Pancreas (tissue), 10 donors: ENCODE data around the gene TSPAN13. TPM values are rescaled to one million over a fixed set of nuclear protein-coding genes. Genes with fewer than 3 reads are reported as not detected.

ENCODE experiments used
- ATAC-seq, 4 donors: fragments of 200-7000 bp; cut with Tn5 transposase; one replicate each; pipeline versions ENCODE4 v1.8.0 to v1.9.1; 2020; ENCODE audit warnings: mild to moderate bottlenecking in 4 of 4, moderate library complexity in 4 of 4
- DNase-seq, 6 donors: peaks; one replicate each; pipeline ENCODE4 v3.0.0-alpha.2; 2020
- FAIRE-seq: peaks from 2 replicates; lab custom pipeline; 2012; peaks lifted over from hg19 to GRCh38; lab: Jason Lieb, UNC
- H3K27ac ChIP-seq, 4 donors: fragments of 200-600 bp; sonication (generic); 1 replicate in 3 of 4; 2 replicates in 1 of 4; pipeline versions ENCODE4 v1.5.0 to v1.8.0; 2020
- H3K27me3 ChIP-seq, 4 donors: fragments of 200-600 bp; one replicate each; pipeline ENCODE4 v1.8.0; 2021
- H3K36me3 ChIP-seq, 3 donors: fragments of 200-600 bp; sonication (generic) in 1 of 3; one replicate each; pipeline versions ENCODE4 v1.5.0 to v1.8.0; 2020 to 2021
- H3K4me1 ChIP-seq, 3 donors: fragments of 200-600 bp; one replicate each; pipeline ENCODE4 v1.8.0; 2021
- H3K4me3 ChIP-seq, 4 donors: fragments of 200-600 bp; sonication (generic) in 2 of 4; one replicate each; pipeline versions ENCODE4 v1.5.0 to v1.8.0; 2020 to 2021
- H3K9me3 ChIP-seq, 4 donors: fragments of 200-600 bp; one replicate each; pipeline ENCODE4 v1.8.0; 2021
- CTCF ChIP-seq, 4 donors: fragments of 200-600 bp; sonication (generic) in 3 of 4; IDR thresholded peaks; one replicate each; pipeline versions ENCODE4 v1.5.0 to v1.8.0; 2021; ENCODE audit warnings: antibody characterized with exemption in 4 of 4
- WGBS, 2 donors: extraction: QIAGEN DNeasy Blood & Tissue Kit; methylation state at CpG; one replicate each; pipeline ENCODE4 v1.1.7; 2013; 5-methylcytosine and 5-hydroxymethylcytosine counted together
- intact Hi-C, 3 donors: fragments of 100-400 bp; cut with DNase I; formaldehyde crosslinking; loops; one replicate each; pipeline versions ENCODE4 v1.11.1 to v1.14.2; 2022
- polyA plus RNA-seq, 2 donors: library from polyadenylated mRNA; stranded (reverse); fragments of 200-250 nt; gene quantifications; one replicate each; pipeline ENCODE4 v1.2.3, GENCODE V29; 2013
- total RNA-seq, 6 donors: library from RNA; stranded (reverse); fragmentation: NEBNext Ultra II Directional in 4 of 6; extraction: Animal tissue kit (Norgen Biotek cat#: 25700) in 4 of 6; gene quantifications; one replicate each; pipeline versions ENCODE4 v1.2.1 to v1.2.4, GENCODE V29; 2021 to 2023
- donor health status: healthy with polysubstance abuse.
- donor health status: DM: no; HTN: no; CAD: no; lungs with moderate emphysema.
- donor health status: DM: no; HTN: no; CAD: no.
- donor health status: control.
- donor health status: control.
- donor health status: Bipolar disorder and iron deficiency.
- donor health status: DM: yes; HTN: yes; CAD: no.
- donor health status: DM: no; HTN: no; CAD: no.
- donor health status: DM: no; HTN: no; CAD: no.
- donor health status: DM: yes; HTN: yes; CAD: no.

Gene TSPAN13
- total RNA-seq (10 to 100 TPM; 30.7 to 64.6 (median 53.0) TPM), polyA plus RNA-seq (10 to 100 TPM; 49.3 to 64.9 TPM)

- intact Hi-C loops = no loop called here
- Histone ChIP-seq H3K27ac (peak within 1 kb of the TSS; percentile 56 to 93 (median 83)), H3K27me3 (no peaks in the 10 kb centered on the region), H3K9me3 (no peaks in the 10 kb centered on the region), H3K36me3 (no peaks in the 10 kb centered on the region), H3K4me3 (peak within 1 kb of the TSS; percentile 63 to 79 (median 74)), H3K4me1 (peaks cover 7 to 21% (median 17%) of the 10 kb centered on the region in 3 donors)
- peak; percentile 90 to 96 (median 95) for ATAC-seq
- 3% methylated on average over 46 to 48 of the region's 48 CpGs for WGBS, 2 donors
- no peak for TF ChIP-seq CTCF (IDR thresholded peaks at IDR 0.05)
- peak; percentile 95 to 97 (median 96) for DNase-seq
- FAIRE-seq = no peak
These were observed at the start of gene TSPAN13 for GRCh38 chr7:16753102-16753931. Gene TSPAN13, plus strand, starts transcription at chr7:16753755. Its CDS starts 213 bp downstream, at chr7:16753968.

- Histone ChIP-seq H3K36me3 (peaks cover 0 to 6% (median 0%) of the 10 kb centered on the region in 3 donors), H3K27ac (no peak overlapping the region), H3K9me3 (no peaks in the 10 kb centered on the region), H3K27me3 (no peaks in the 10 kb centered on the region), H3K4me1 (no peaks in the 10 kb centered on the region), H3K4me3 (no peak overlapping the region)
- no peak for TF ChIP-seq CTCF (IDR thresholded peaks at IDR 0.05)
- no peak for DNase-seq
- intact Hi-C loops = no loop called here
- FAIRE-seq = no peak
- no peak for ATAC-seq
- WGBS, 2 donors = 95% methylated on average over 4 of the region's 4 CpGs
These were observed 45.0 kb upstream of the TSPAN13 start for GRCh38 chr7:16708511-16708910.

GRCh38 chr7:16708980-16709379 is 44.6 kb upstream of the TSPAN13 start:
- FAIRE-seq = no peak
- Histone ChIP-seq H3K4me3 (no peak overlapping the region), H3K27ac (no peak overlapping the region), H3K4me1 (no peaks in the 10 kb centered on the region), H3K9me3 (no peaks in the 10 kb centered on the region), H3K36me3 (peaks cover 0 to 6% (median 0%) of the 10 kb centered on the region in 3 donors), H3K27me3 (no peaks in the 10 kb centered on the region)
- WGBS, 2 donors = 94 to 98% methylated on average over 3 of the region's 3 CpGs
- no peak for TF ChIP-seq CTCF (IDR thresholded peaks at IDR 0.05)
- intact Hi-C loops = no loop called here
- ATAC-seq = peak in 2 of 4 donors; percentile 18 to 46
- no peak for DNase-seq

GRCh38 chr7:16710651-16711050 is 42.9 kb upstream of the TSPAN13 start:
- Histone ChIP-seq H3K9me3 (no peaks in the 10 kb centered on the region), H3K27me3 (no peaks in the 10 kb centered on the region), H3K4me1 (no peaks in the 10 kb centered on the region), H3K27ac (no peak overlapping the region), H3K4me3 (no peak overlapping the region), H3K36me3 (no peaks in the 10 kb centered on the region)
- DNase-seq (no peak), FAIRE-seq (no peak), ATAC-seq (no peak)
- WGBS, 2 donors = 82 to 86% methylated on average over 4 of the region's 4 CpGs
- TF ChIP-seq CTCF (IDR thresholded peaks at IDR 0.05) = no peak
- intact Hi-C loops = no loop called here

GRCh38 chr7:16711730-16712129 is 41.8 kb upstream of the TSPAN13 start:
- no peak for TF ChIP-seq CTCF (IDR thresholded peaks at IDR 0.05)
- whole genome bisulfite sequencing, 2 donors = 93 to 94% methylated on average over 4 of the region's 4 CpGs
- no peak for ATAC-seq
- intact Hi-C loops = no loop called here
- H3K4me3 ChIP-seq = no peak overlapping the region
- no peak overlapping the region for H3K27ac ChIP-seq
- no peaks in the 10 kb centered on the region for H3K27me3 ChIP-seq
- no peak for DNase-seq
- FAIRE-seq = no peak
- H3K9me3 ChIP-seq = no peaks in the 10 kb centered on the region
- no peaks in the 10 kb centered on the region for H3K4me1 ChIP-seq
- H3K36me3 ChIP-seq = no peaks in the 10 kb centered on the region
